ENCODE measurements around the gene ARRB1. TPM values are rescaled to one million over a fixed set of nuclear protein-coding genes. Genes with fewer than 3 reads are reported as not detected.
A peak's percentile ranks its signal among the peaks of the same experiment; 100 is the strongest.

The ARRB1 gene
- total RNA-seq, 2 experiments from 2014 or later: 15.7 to 16.6 TPM

DNA sequence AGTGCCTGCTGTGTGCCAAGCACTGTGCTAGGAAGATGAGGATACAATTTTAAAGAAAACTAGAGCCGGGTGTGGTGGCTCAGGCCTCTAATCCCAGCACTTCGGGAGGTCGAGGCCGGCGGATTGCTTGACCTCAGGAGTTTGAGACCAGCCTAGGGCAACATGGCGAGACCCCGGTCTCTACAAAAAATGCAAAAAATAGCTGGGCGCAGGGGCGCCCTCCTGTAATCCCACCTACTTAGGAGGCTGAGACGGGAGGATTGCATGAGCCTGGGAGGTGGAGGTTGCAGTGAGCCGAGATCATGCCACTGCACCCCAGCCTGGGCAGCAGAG, 102.6 kb downstream of the ARRB1 start:
- no peaks in the 10 kb centered on the region for H3K9me3 Mint-ChIP-seq
- DNase-seq: no peak
- H3K4me1 Mint-ChIP-seq (ENCODE audit: low read depth): no peaks in the 10 kb centered on the region
- no peak overlapping the region for H3K4me3 Mint-ChIP-seq
- H3K27me3 Mint-ChIP-seq (ENCODE audit: low read depth): peaks cover 3% of the 10 kb centered on the region
- intact Hi-C loops (cut with micrococcal nuclease): loop anchor here (1.0 to 2.0 kb wide), 5 partner anchors 44 to 320 kb away; partner anchors contain the start of genes SPCS2 and XRRA1
- CTCF ChIA-PET: interaction anchor here (0.8 to 17.6 kb wide), 29 partner anchors 9 to 323 kb away, joined by 3 to 445 read pairs (median 5); partner anchors contain the start of genes SPCS2, TPBGL and XRRA1
- no peaks in the 10 kb centered on the region for H3K36me3 Mint-ChIP-seq (ENCODE audit: low read depth)
- no peak overlapping the region for H3K27ac Mint-ChIP-seq

GRCh38 chr11:75246671-75247350, 104.7 kb downstream of the ARRB1 start:
- H3K4me3 Mint-ChIP-seq: no peak overlapping the region
- intact Hi-C loops (cut with micrococcal nuclease): no loop called here
- H3K27ac Mint-ChIP-seq: no peak overlapping the region
- no peaks in the 10 kb centered on the region for H3K9me3 Mint-ChIP-seq
- DNase-seq: no peak
- peaks cover 4% of the 10 kb centered on the region for H3K4me1 Mint-ChIP-seq (ENCODE audit: low read depth)
- peaks cover 17% of the 10 kb centered on the region for H3K27me3 Mint-ChIP-seq (ENCODE audit: low read depth)
- CTCF ChIA-PET: interaction anchor here (1.0 to 17.6 kb wide), 5 partner anchors 11 to 105 kb away, joined by 3 to 445 read pairs (median 17); no protein-coding TSS in a partner anchor
- H3K36me3 Mint-ChIP-seq (ENCODE audit: low read depth): no peaks in the 10 kb centered on the region

DNA sequence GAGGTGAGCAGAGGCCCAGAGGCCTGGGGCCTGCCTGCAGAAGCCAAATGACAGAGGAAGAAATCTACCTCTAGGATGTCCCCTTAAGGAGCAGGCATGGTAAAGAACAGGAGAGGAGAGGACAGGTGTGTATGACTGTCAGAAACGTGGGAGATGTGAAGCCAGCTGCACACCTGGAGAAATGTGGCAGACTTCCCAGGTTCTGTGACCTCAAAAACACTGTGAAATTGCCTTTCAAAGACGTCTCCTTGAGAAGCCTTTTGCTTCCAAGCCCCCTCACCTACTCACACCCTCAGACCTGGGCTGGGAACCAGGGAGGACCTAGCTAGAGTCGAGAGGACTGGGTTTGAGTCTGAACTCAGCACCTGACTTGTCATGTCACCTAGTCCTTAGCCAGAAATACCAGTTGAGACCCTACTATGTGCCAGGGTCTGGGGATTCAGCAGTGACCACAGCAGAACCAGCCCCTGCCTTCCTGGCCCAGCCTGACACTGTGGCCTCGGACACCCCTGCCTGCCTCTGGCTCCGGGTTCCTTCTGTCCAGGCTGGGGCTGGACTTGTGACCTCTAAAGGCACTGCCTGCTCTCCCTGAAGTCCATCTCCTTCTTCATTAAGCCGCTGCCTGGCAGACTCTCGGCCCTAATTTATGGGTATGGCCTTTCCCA, 105.3 kb downstream of the ARRB1 start:
- Mint-ChIP-seq H3K4me3 (no peak overlapping the region), H3K36me3 (ENCODE audit: low read depth) (no peaks in the 10 kb centered on the region), H3K9me3 (no peaks in the 10 kb centered on the region), H3K4me1 (ENCODE audit: low read depth) (peaks cover 4% of the 10 kb centered on the region), H3K27ac (no peak overlapping the region), H3K27me3 (ENCODE audit: low read depth) (peaks cover 17% of the 10 kb centered on the region)
- intact Hi-C loops (cut with micrococcal nuclease): no loop called here
- no peak for DNase-seq
- CTCF ChIA-PET: interaction anchor here (1.0 to 17.6 kb wide), 3 partner anchors 32 to 104 kb away, joined by 3 to 445 read pairs (median 5); no protein-coding TSS in a partner anchor

DNA sequence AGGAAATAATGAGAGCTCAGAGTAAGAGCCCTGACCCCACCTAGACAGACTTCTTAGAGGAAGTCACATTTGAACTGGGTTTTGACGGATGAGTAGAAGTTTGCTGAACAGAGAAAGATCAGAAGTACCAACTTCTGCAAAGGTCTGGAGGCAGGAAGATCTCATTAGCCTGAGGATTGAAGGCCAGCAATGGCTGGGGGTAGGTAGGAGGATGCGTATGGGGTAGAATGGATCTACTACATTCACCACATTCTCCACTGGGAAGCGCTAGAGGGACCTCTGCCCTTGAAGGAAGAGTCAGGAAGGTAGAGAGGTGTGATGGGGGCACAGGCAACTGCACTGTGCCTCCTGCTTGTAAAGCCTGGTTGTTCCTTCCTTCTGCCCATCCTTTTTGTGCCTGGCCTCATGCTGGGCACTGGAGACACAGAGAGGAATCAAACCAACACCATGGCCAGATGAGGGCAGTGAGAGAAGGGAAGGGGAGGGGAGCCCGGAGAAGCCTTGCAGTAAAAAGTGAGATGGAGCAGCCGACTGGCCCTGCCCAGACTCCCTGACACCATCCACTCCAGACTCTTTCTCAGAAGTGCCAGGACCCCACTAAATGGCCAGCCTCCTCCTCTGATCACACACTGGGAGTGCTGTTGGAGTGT, 106.0 kb downstream of the ARRB1 start:
- intact Hi-C loops (cut with micrococcal nuclease): no loop called here
- CTCF ChIA-PET: interaction anchor here (1.0 to 17.6 kb wide), 8 partner anchors 10 to 313 kb away, joined by 3 to 445 read pairs (median 4); no protein-coding TSS in a partner anchor
- no peak overlapping the region for H3K4me3 Mint-ChIP-seq

GRCh38 chr11:75244052-75244814, 107.2 kb downstream of the ARRB1 start:
- no peak overlapping the region for H3K27ac Mint-ChIP-seq
- H3K4me3 Mint-ChIP-seq: no peak overlapping the region
- CTCF ChIA-PET: interaction anchor here (0.9 to 17.6 kb wide), 12 partner anchors 11 to 312 kb away, joined by 3 to 445 read pairs (median 3); no protein-coding TSS in a partner anchor
- no peaks in the 10 kb centered on the region for H3K36me3 Mint-ChIP-seq (ENCODE audit: low read depth)
- H3K27me3 Mint-ChIP-seq (ENCODE audit: low read depth): peaks cover 28% of the 10 kb centered on the region
- intact Hi-C loops (cut with micrococcal nuclease): no loop called here
- peaks cover 10% of the 10 kb centered on the region for H3K4me1 Mint-ChIP-seq (ENCODE audit: low read depth)
- no peak for DNase-seq
- H3K9me3 Mint-ChIP-seq: no peaks in the 10 kb centered on the region

More for the DNA sequence above, 106.0 kb downstream of the ARRB1 start:
- peaks cover 17% of the 10 kb centered on the region for H3K27me3 Mint-ChIP-seq (ENCODE audit: low read depth)
- DNase-seq: no peak
- peaks cover 4% of the 10 kb centered on the region for H3K4me1 Mint-ChIP-seq (ENCODE audit: low read depth)
- H3K27ac Mint-ChIP-seq: no peak overlapping the region
- no peaks in the 10 kb centered on the region for H3K36me3 Mint-ChIP-seq (ENCODE audit: low read depth)
- H3K9me3 Mint-ChIP-seq: no peaks in the 10 kb centered on the region

DNA sequence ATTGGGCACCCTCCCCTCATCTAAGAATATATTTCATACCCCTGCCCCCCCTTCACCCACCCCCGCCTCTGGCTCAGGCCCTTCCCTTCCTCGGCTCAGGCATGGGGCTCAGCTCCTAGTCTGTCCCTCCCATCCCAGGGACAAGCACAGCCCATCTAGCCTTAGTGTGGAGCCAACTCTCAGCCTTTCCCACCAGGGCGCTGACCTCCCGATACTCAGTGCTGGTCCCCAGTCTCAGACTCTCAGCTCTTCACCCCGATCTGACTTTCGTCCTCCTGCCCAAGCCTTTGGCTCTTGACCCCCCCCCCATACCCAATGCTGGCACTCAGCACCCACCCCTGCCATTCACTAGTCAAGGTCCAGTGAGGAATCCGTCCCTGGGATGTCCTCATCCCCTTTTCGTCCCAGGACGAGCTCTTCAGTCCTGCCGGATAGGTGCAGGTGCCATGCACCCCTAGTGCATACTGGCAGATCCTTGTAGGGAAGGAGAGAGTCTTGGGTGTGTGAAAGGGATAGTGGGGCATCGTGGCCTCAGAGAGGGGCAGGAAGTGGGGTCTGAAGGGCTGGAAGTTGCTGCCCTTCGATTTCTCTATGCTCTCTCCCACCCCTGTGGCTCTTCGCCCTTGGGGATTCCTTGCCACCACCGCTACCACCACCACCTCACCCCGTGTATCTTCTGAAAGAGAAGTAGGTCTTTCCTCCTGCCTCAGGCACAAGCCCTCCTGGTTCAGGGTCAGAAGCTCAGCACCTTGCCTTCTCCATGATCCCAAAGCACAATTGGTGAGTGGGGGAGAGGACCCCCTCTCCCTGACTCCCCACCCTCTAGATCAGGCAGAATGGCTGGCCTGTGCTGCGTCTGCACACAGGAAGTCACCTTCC, 108.5 kb downstream of the ARRB1 start:
- DNase-seq: no peak
- H3K27ac Mint-ChIP-seq: no peak overlapping the region
- H3K27me3 Mint-ChIP-seq (ENCODE audit: low read depth): peaks cover 33% of the 10 kb centered on the region
- CTCF ChIA-PET: interaction anchor here (0.7 to 17.6 kb wide), 16 partner anchors 7 to 293 kb away, joined by 3 to 445 read pairs (median 6); no protein-coding TSS in a partner anchor
- intact Hi-C loops (cut with micrococcal nuclease): no loop called here
- no peaks in the 10 kb centered on the region for H3K9me3 Mint-ChIP-seq
- peaks cover 10% of the 10 kb centered on the region for H3K4me1 Mint-ChIP-seq (ENCODE audit: low read depth)
- H3K36me3 Mint-ChIP-seq (ENCODE audit: low read depth): no peaks in the 10 kb centered on the region
- peak overlapping the region; percentile 69 for H3K4me3 Mint-ChIP-seq

- Mint-ChIP-seq H3K27me3 (ENCODE audit: low read depth) (peaks cover 33% of the 10 kb centered on the region), H3K27ac (no peak overlapping the region), H3K4me3 (peak overlapping the region; percentile 69), H3K9me3 (no peaks in the 10 kb centered on the region), H3K4me1 (ENCODE audit: low read depth) (peaks cover 10% of the 10 kb centered on the region), H3K36me3 (ENCODE audit: low read depth) (no peaks in the 10 kb centered on the region)
- CTCF ChIA-PET: interaction anchor here (0.8 to 17.6 kb wide), 25 partner anchors 8 to 462 kb away, joined by 3 to 445 read pairs (median 4); no protein-coding TSS in a partner anchor
- no peak for DNase-seq
- intact Hi-C loops (cut with micrococcal nuclease): loop anchor here (1.0 to 2.0 kb wide), 2 partner anchors 99 to 313 kb away; no protein-coding TSS in a partner anchor
Measured at GRCh38 chr11:75241906-75242644, 109.4 kb downstream of the ARRB1 start.

DNA sequence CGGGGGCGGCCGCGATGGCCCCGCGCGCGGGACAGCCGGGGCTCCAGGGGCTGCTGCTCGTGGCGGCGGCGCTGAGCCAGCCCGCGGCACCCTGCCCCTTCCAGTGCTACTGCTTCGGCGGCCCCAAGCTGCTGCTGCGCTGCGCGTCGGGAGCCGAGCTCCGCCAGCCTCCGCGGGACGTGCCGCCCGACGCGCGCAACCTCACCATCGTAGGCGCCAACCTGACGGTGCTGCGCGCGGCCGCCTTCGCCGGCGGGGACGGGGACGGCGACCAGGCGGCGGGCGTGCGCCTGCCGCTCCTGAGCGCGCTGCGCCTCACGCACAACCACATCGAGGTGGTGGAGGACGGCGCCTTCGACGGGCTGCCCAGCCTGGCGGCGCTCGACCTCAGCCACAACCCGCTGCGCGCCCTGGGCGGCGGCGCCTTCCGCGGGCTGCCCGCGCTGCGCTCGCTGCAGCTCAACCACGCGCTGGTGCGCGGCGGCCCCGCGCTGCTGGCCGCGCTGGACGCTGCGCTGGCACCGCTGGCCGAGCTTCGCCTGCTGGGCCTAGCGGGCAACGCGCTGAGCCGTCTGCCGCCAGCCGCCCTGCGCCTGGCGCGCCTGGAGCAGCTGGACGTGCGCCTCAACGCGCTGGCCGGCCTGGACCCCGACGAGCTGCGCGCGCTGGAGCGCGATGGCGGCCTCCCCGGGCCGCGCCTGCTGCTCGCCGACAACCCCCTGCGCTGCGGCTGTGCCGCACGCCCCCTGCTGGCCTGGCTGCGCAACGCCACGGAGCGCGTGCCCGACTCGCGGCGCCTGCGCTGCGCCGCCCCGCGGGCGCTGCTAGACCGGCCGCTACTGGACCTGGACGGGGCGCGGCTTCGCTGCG, 110.2 kb downstream of the ARRB1 start:
- intact Hi-C loops (cut with micrococcal nuclease): loop anchor here (1.0 to 2.0 kb wide), 2 partner anchors 98 to 312 kb away; no protein-coding TSS in a partner anchor
- no peaks in the 10 kb centered on the region for H3K9me3 Mint-ChIP-seq
- H3K36me3 Mint-ChIP-seq (ENCODE audit: low read depth): no peaks in the 10 kb centered on the region
- DNase-seq: peak; percentile 86
- peaks cover 33% of the 10 kb centered on the region for H3K27me3 Mint-ChIP-seq (ENCODE audit: low read depth)
- H3K4me1 Mint-ChIP-seq (ENCODE audit: low read depth): peaks cover 10% of the 10 kb centered on the region
- peak overlapping the region; percentile 63 for H3K4me3 Mint-ChIP-seq
- CTCF ChIA-PET: interaction anchor here (0.7 to 17.6 kb wide), 33 partner anchors 8 to 461 kb away, joined by 3 to 445 read pairs (median 4); no protein-coding TSS in a partner anchor
- no peak overlapping the region for H3K27ac Mint-ChIP-seq

DNA sequence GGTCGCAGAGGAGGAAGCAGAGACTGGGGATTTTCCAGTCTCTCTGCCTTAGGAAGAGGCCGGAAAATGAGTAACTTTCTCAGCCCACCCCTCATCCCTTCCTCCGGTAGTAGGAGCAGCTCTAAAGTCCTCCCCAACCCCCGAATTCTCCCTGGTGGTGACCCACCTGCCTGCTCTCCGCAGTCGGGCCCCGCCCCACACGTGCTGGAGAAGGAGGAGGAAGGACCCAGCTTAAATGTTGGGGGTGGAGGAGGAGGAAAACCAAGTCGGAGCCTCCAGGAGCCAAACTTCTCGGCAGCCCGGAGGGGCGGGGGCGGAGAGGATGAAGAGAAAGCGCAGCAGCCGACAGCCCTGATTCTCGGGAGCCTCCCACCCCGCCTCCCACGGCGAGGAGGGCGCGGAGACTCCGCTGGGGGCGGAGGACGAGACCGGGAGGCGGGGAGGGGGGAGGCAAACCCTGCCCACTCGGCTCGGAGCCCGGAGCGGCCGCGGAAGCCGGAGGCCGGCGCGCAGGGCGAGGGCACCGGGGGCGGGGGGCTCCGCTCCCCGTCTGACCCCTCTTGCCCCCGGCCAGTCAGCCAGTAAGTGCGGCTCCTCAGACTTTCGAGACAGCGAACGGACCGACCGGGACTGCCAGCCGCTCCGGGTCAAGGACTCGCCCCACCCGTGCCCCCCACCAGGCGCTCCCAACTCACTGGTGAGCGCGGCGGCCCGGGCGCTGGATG, 111.0 kb downstream of the ARRB1 start, which contains the start of gene TPBGL:
TSS of gene TPBGL (plus strand) at position 464 of the 725 bp plus-strand sequence. CDS start 276 bp downstream, outside the sequence.
- peak within 1 kb of the TSS; percentile 71 for H3K4me3 Mint-ChIP-seq
- H3K4me1 Mint-ChIP-seq (ENCODE audit: low read depth): peaks cover 10% of the 10 kb centered on the region
- no peaks in the 10 kb centered on the region for H3K9me3 Mint-ChIP-seq
- DNase-seq: no peak
- H3K27ac Mint-ChIP-seq: no peak within 1 kb of the TSS
- CTCF ChIA-PET: interaction anchor here (0.7 to 17.6 kb wide), 21 partner anchors 10 to 461 kb away, joined by 3 to 445 read pairs (median 4); no protein-coding TSS in a partner anchor
- intact Hi-C loops (cut with micrococcal nuclease): loop anchor here (1.0 to 2.0 kb wide), 2 partner anchors 97 to 312 kb away; no protein-coding TSS in a partner anchor
- no peaks in the 10 kb centered on the region for H3K36me3 Mint-ChIP-seq (ENCODE audit: low read depth)
- peaks cover 33% of the 10 kb centered on the region for H3K27me3 Mint-ChIP-seq (ENCODE audit: low read depth)
